IMR-90 (cell line): ENCODE measurements around the gene SLC1A7. TPM values are rescaled to one million over a fixed set of nuclear protein-coding genes. Genes with fewer than 3 reads are reported as not detected.

Experiments
- ATAC-seq: fragments of 200-7000 bp; cut with Tn5 transposase; 2 replicates; pipeline ENCODE4 v1.9.1; 2020; ENCODE audit warnings: low read depth, mild to moderate bottlenecking, moderate library complexity
- BruUV-seq: library from RNA; stranded (reverse); fragments of 400-500 nt; replicated peaks from 2 replicates; lab custom pipeline; 2021; lab: Mats Ljungman, UMichigan
- CTCF ChIA-PET: fragments of 300-600 bp; formaldehyde crosslinking; extraction: SDS; loops from one replicate; lab custom pipeline; 2021; ENCODE audit warnings: antibody characterized with exemption; lab: Yijun Ruan, JAX
- POLR2A ChIA-PET: fragments of 300-600 bp; sonication (Branson Sonifier 250); formaldehyde crosslinking; loops from one replicate; lab custom pipeline; 2022; ENCODE audit warnings: antibody characterized with exemption; ENCODE audit not compliant: unreplicated experiment; lab: Charles Lee
- DNase-seq: peaks from one replicate; pipeline ENCODE4 v3.0.0; 2013
- H2AFZ ChIP-seq: replicated peaks from 2 replicates; pipeline ENCODE3; 2013; ENCODE audit warnings: low read length, mild to moderate bottlenecking; ENCODE audit not compliant: poor library complexity
- H2AK5ac ChIP-seq: 2 replicates; pipeline ENCODE4 v1.6.1; 2013; ENCODE audit warnings: low read depth, low read length, inconsistent platforms
- H2AK9ac ChIP-seq: replicated peaks from 2 replicates; pipeline ENCODE3; 2013; ENCODE audit warnings: mild to moderate bottlenecking, low read depth, low read length, moderate library complexity; ENCODE audit not compliant: poor library complexity
- H2BK120ac ChIP-seq: 2 replicates; pipeline ENCODE4 v1.6.1; 2013; ENCODE audit warnings: low read depth, low read length, inconsistent platforms
- H2BK15ac ChIP-seq: 3 replicates; pipeline ENCODE4 v1.6.1; 2013; ENCODE audit warnings: low read depth, low read length, inconsistent platforms
- H2BK20ac ChIP-seq: 2 replicates; pipeline ENCODE4 v1.6.1; 2013; ENCODE audit warnings: low read depth, mild to moderate bottlenecking, inconsistent platforms, low read length, moderate library complexity
- H2BK5ac ChIP-seq: 2 replicates; pipeline ENCODE4 v1.6.1; 2013; ENCODE audit warnings: mild to moderate bottlenecking, low read depth, low read length, inconsistent platforms; ENCODE audit not compliant: poor library complexity, severe bottlenecking
- H3K14ac ChIP-seq: replicated peaks from 2 replicates; pipeline ENCODE4 v1.6.1; 2013; ENCODE audit warnings: low read depth, low read length, inconsistent platforms
- H3K18ac ChIP-seq: 2 replicates; pipeline ENCODE4 v1.6.1; 2013; ENCODE audit warnings: low read depth, low read length, control low read depth
- H3K23ac ChIP-seq: 2 replicates; pipeline ENCODE4 v1.6.1; 2013; ENCODE audit warnings: low read depth, low read length, inconsistent platforms
- H3K27ac ChIP-seq: 2 replicates; pipeline ENCODE4 v1.5.1; 2013; ENCODE audit warnings: mild to moderate bottlenecking, control low read depth, low read length; ENCODE audit not compliant: insufficient read depth
- H3K27me3 ChIP-seq: 2 replicates; pipeline ENCODE4 v1.6.1; 2013; ENCODE audit warnings: low read length; ENCODE audit not compliant: control insufficient read depth, insufficient read depth
- H3K36me3 ChIP-seq: 2 replicates; pipeline ENCODE4 v1.6.1; 2013; ENCODE audit warnings: low read length, mixed read lengths; ENCODE audit not compliant: control insufficient read depth, insufficient read depth
- H3K4ac ChIP-seq: 2 replicates; pipeline ENCODE4 v1.6.1; 2013; ENCODE audit warnings: low read depth, low read length, inconsistent platforms
- H3K4me1 ChIP-seq: 2 replicates; pipeline ENCODE4 v1.6.1; 2013; ENCODE audit warnings: low read length, mixed read lengths; ENCODE audit not compliant: control insufficient read depth, insufficient read depth
- H3K4me2 ChIP-seq: 2 replicates; pipeline ENCODE4 v1.6.1; 2013; ENCODE audit warnings: low read depth, mild to moderate bottlenecking, control low read depth, low read length, moderate library complexity
- H3K4me3 ChIP-seq: 2 replicates; pipeline ENCODE4 v1.5.1; 2013; ENCODE audit warnings: low read depth, mild to moderate bottlenecking, control low read depth, low read length, moderate library complexity; ENCODE audit not compliant: insufficient read depth
- H3K56ac ChIP-seq: 2 replicates; pipeline ENCODE4 v1.6.1; 2013; ENCODE audit warnings: low read length, inconsistent platforms; ENCODE audit not compliant: insufficient read depth; ENCODE audit errors: extremely low read depth
- H3K79me1 ChIP-seq, 2 experiments: 2 replicates each; pipeline ENCODE4 v1.6.1; 2013; ENCODE audit warnings: low read length in 2 of 2, inconsistent platforms in 1 of 2, low read depth in 1 of 2
- H3K9ac ChIP-seq: 2 replicates; pipeline ENCODE4 v1.6.1; 2013; ENCODE audit warnings: low read depth, low read length, control low read depth
- H3K9me1 ChIP-seq: 2 replicates; pipeline ENCODE4 v1.6.1; 2013; ENCODE audit warnings: low read length, inconsistent platforms; ENCODE audit not compliant: insufficient read depth
- H3K9me3 ChIP-seq: 2 replicates; pipeline ENCODE4 v1.6.1; 2013; ENCODE audit warnings: low read length; ENCODE audit not compliant: control insufficient read depth, insufficient read depth
- H4K20me1 ChIP-seq: 2 replicates; pipeline ENCODE4 v1.6.1; 2013; ENCODE audit warnings: low read length, inconsistent platforms; ENCODE audit not compliant: insufficient read depth
- H4K5ac ChIP-seq: 2 replicates; pipeline ENCODE4 v1.6.1; 2013; ENCODE audit warnings: mild to moderate bottlenecking, low read depth, low read length, control low read depth
- H4K8ac ChIP-seq, 2 experiments: 2 replicates each; pipeline ENCODE4 v1.6.1; 2013; ENCODE audit warnings: low read depth in 2 of 2, low read length in 2 of 2, control low read depth in 1 of 2, inconsistent platforms in 1 of 2
- H4K91ac ChIP-seq: 2 replicates; pipeline ENCODE4 v1.6.1; 2013; ENCODE audit warnings: low read depth, low read length, inconsistent platforms; ENCODE audit not compliant: insufficient read depth
- BHLHE40 ChIP-seq: fragments of 150-350 bp; IDR thresholded peaks from 2 replicates; pipeline ENCODE4 v1.6.1; 2016; ENCODE audit warnings: mild to moderate bottlenecking, low read depth, low read length
- CEBPB ChIP-seq: IDR thresholded peaks from 2 replicates; pipeline ENCODE4 v1.6.1; 2012; ENCODE audit warnings: low read depth, low read length, improper control_type of control experiment
- CHD1 ChIP-seq: IDR thresholded peaks from 2 replicates; pipeline ENCODE4 v1.6.1; 2012; ENCODE audit warnings: low read depth, low read length, improper control_type of control experiment
- FOS ChIP-seq: fragments of 150-350 bp; IDR thresholded peaks from 2 replicates; pipeline ENCODE4 v1.6.1; 2016; ENCODE audit warnings: low read depth, low read length
- MAFK ChIP-seq: IDR thresholded peaks from 2 replicates; pipeline ENCODE4 v1.6.1; 2012; ENCODE audit warnings: low read depth, low read length, improper control_type of control experiment
- MXI1 ChIP-seq: IDR thresholded peaks from 2 replicates; pipeline ENCODE4 v1.6.1; 2012; ENCODE audit warnings: low read depth, mild to moderate bottlenecking, low read length, moderate library complexity, borderline replicate concordance
- NFE2L2 ChIP-seq: fragments of 150-350 bp; IDR thresholded peaks from 2 replicates; pipeline ENCODE4 v1.6.1; 2016; ENCODE audit warnings: low read depth, mild to moderate bottlenecking, low read length
- RAD21 ChIP-seq: IDR thresholded peaks from 2 replicates; pipeline ENCODE4 v1.6.1; 2012; ENCODE audit warnings: low read length, improper control_type of control experiment
- RCOR1 ChIP-seq: IDR thresholded peaks from 2 replicates; pipeline ENCODE4 v1.6.1; 2012; ENCODE audit warnings: mild to moderate bottlenecking, low read length, improper control_type of control experiment; ENCODE audit not compliant: insufficient replicate concordance
- RFX5 ChIP-seq: IDR thresholded peaks from 2 replicates; pipeline ENCODE4 v1.8.0; 2012; ENCODE audit warnings: low read depth, mild to moderate bottlenecking, low read length, moderate library complexity
- SMC3 ChIP-seq: fragments of 150-350 bp; IDR thresholded peaks from 2 replicates; pipeline ENCODE4 v1.6.1; 2016; ENCODE audit warnings: low read depth, mild to moderate bottlenecking, antibody characterized with exemption, low read length, moderate library complexity
- WGBS, 2 experiments: methylation state at CpG; one replicate each; pipeline versions ENCODE4 v1.1.5 to v1.1.7; 2013; ENCODE audit warnings: missing lambda C conversion rate in 2 of 2; ENCODE audit not compliant: insufficient read length in 1 of 2; ENCODE audit errors: extremely low coverage in 2 of 2; 5-methylcytosine and 5-hydroxymethylcytosine counted together
- dilution Hi-C: fragments of 300-500 bp; cut with HindIII; formaldehyde crosslinking; loops from one replicate; pipeline ENCODE4 v1.14.3; 2018; ENCODE audit warnings: low sequenced_read_pairs; ENCODE audit not compliant: unreplicated experiment
- in situ Hi-C: fragments of 300-500 bp; cut with MboI; formaldehyde crosslinking; loops from 3 replicates; pipeline ENCODE4 v1.14.3; 2019; ENCODE audit warnings: low sequenced_read_pairs, inconsistent platforms, mixed read lengths
- intact Hi-C: fragments of 100-400 bp; cut with micrococcal nuclease; formaldehyde crosslinking; loops from 2 replicates; pipeline ENCODE4 v1.10.0; 2022
- polyA plus RNA-seq, 3 experiments: library from polyadenylated mRNA; depleted of rRNA; stranded (reverse); fragments of >200 nt; gene quantifications; 2 replicates each; pipeline ENCODE4 v1.2.3, GENCODE V29; 2012; ENCODE audit warnings: low replicate concordance in 1 of 3
- total RNA-seq: library from RNA; depleted of rRNA; stranded (reverse); fragments of >200 nt; gene quantifications from 2 replicates; pipeline ENCODE4 v1.2.3, GENCODE V29; 2012
- TF ChIP-seq, protein P1 (sequence below): fragments of 150-350 bp; IDR thresholded peaks from 2 replicates; pipeline ENCODE4 v1.6.1; 2016; ENCODE audit warnings: low read depth, mild to moderate bottlenecking, low read length, moderate library complexity, borderline replicate concordance
- TF ChIP-seq, protein P2 (sequence below): fragments of 150-350 bp; IDR thresholded peaks from 2 replicates; pipeline ENCODE4 v1.6.1; 2017; ENCODE audit warnings: mild to moderate bottlenecking, antibody characterized with exemption, low read length, low read depth

Gene SLC1A7
- total and polyA plus RNA-seq, 2 of the 4 experiments (the other 2 are of a cell fraction), result 0.05 TPM; not detected in 1

DNA sequence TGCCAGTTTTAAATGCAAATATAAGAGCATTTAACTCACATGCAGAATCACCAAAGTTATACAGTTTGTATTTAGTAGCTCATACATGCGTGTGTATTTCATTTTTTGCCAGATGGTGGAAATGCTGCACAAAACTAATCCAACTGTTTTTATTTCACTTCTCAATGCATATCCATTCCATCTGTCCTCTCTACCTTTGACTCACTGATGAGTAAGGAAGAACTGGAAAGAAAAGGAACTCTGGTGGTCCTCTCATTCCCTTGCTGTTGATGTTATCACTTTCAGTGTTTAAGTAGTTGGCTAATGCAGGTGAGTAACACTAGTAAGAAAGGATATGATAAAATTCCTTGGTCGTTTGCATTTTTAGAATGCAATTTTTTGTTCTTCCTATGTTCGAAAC lies 5.7 kb upstream of the SLC1A7 start:
- DNase-seq (peak; percentile 91), ATAC-seq (no peak)
- H4K5ac ChIP-seq, result peak overlapping the region; percentile 94; the same call in 1 of the 2 replicates
- no peaks in the 10 kb centered on the region for H3K27me3 ChIP-seq
- H2AK5ac ChIP-seq, result peak overlapping the region; percentile 88; the same call in 1 of the 2 replicates
- no peak overlapping the region for H2AFZ ChIP-seq
- H2BK15ac ChIP-seq, result peak overlapping the region; percentile 97; the same call in 1 of the 3 replicates
- H3K56ac ChIP-seq, result no peak overlapping the region
- no peaks in the 10 kb centered on the region for H3K79me1 ChIP-seq
- in situ Hi-C loops (no loop called here), intact Hi-C loops (loop anchor here (5.0 kb wide), 1 partner anchor 41 kb away; no protein-coding TSS in a partner anchor), dilution Hi-C loops (no loop called here)
- peak overlapping the region; percentile 96 for H2BK20ac ChIP-seq
- H3K9me1 ChIP-seq, result peaks cover 10% of the 10 kb centered on the region
- no peak overlapping the region; the same call in 1 of the 2 replicates for H3K27ac ChIP-seq
- H3K9me3 ChIP-seq, result no peaks in the 10 kb centered on the region
- H3K4me1 ChIP-seq, result peaks cover 24% of the 10 kb centered on the region
- H4K20me1 ChIP-seq, result no peaks in the 10 kb centered on the region
- H3K18ac ChIP-seq, result peak overlapping the region; percentile 98; the same call in 1 of the 2 replicates
- peak overlapping the region; percentile 85 for H4K91ac ChIP-seq
- H3K4me3 ChIP-seq, result no peak overlapping the region
- no peak overlapping the region for H3K9ac ChIP-seq
- WGBS, 2 experiments, result no CpG with 5 or more reads among the region's 3 CpGs
- H3K23ac ChIP-seq, result no peak overlapping the region
- CTCF ChIA-PET, result interaction anchor here (0.7 kb wide), 1 partner anchor 29 kb away, joined by 3 read pairs; no protein-coding TSS in a partner anchor
- H3K4me2 ChIP-seq, result no peak overlapping the region; the same call in 1 of the 2 replicates
- H3K14ac ChIP-seq, result peak overlapping the region; percentile 30; the same call in 1 of the 2 replicates
- POLR2A ChIA-PET, result no interaction called here
- no peak overlapping the region for H2AK9ac ChIP-seq
- peak overlapping the region; percentile 76 for H2BK5ac ChIP-seq
- no peak for TF ChIP-seq RFX5
- peak; percentile 13; the same call in 1 of the 2 replicates for TF ChIP-seq MAFK
- peak; percentile 51; the same call in 1 of the 2 replicates for TF ChIP-seq CEBPB
- no peak for TF ChIP-seq MXI1
- peak; percentile 46 for TF ChIP-seq RCOR1
- TF ChIP-seq CHD1, result no peak
- TF ChIP-seq RAD21, result peak; percentile 23; the same call in 1 of the 2 replicates
- TF ChIP-seq NFE2L2, result no peak
- peak; percentile 37; the same call in 1 of the 2 replicates for TF ChIP-seq FOS
- TF ChIP-seq, protein P1, sequence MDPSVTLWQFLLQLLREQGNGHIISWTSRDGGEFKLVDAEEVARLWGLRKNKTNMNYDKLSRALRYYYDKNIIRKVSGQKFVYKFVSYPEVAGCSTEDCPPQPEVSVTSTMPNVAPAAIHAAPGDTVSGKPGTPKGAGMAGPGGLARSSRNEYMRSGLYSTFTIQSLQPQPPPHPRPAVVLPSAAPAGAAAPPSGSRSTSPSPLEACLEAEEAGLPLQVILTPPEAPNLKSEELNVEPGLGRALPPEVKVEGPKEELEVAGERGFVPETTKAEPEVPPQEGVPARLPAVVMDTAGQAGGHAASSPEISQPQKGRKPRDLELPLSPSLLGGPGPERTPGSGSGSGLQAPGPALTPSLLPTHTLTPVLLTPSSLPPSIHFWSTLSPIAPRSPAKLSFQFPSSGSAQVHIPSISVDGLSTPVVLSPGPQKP, result no peak
- peak; percentile 62; the same call in 1 of the 2 replicates for TF ChIP-seq BHLHE40
- TF ChIP-seq SMC3, result no peak
- TF ChIP-seq, protein P2, sequence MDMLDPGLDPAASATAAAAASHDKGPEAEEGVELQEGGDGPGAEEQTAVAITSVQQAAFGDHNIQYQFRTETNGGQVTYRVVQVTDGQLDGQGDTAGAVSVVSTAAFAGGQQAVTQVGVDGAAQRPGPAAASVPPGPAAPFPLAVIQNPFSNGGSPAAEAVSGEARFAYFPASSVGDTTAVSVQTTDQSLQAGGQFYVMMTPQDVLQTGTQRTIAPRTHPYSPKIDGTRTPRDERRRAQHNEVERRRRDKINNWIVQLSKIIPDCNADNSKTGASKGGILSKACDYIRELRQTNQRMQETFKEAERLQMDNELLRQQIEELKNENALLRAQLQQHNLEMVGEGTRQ, result no peak
- no peaks in the 10 kb centered on the region for H3K36me3 ChIP-seq
- H4K8ac ChIP-seq, result peak overlapping the region; percentile 17 to 65; a peak in 2 of 4 replicates
- H2BK120ac ChIP-seq, result peak overlapping the region; percentile 87
- peak overlapping the region; percentile 73 for H3K4ac ChIP-seq
- no TSS peak for BruUV-seq
